ENCODE measurements around the gene SCUBE3. TPM values are rescaled to one million over a fixed set of nuclear protein-coding genes. Genes with fewer than 3 reads are reported as not detected.

Gene SCUBE3
- total RNA-seq, 5 donors from 2014 or later (not counting 1 experiment from before 2014, with no cell fraction given) = 0.03 to 0.14 (median 0.08) TPM; not detected in 1

GRCh38 chr6:35283361-35283760, 69.6 kb downstream of the SCUBE3 start:
- H3K4me3 ChIP-seq (ENCODE audit: control insufficient read depth in 1 of 2, extremely low read depth in 1 of 2, low read length in 1 of 2) = no peak overlapping the region
- Mint-ChIP-seq H3K9me3 (no peaks in the 10 kb centered on the region), H3K27ac (peak overlapping the region in 1 of 2 donors; percentile 36), H3K4me3 (no peak overlapping the region), H3K36me3 (peaks cover 56% of the 10 kb centered on the region), H3K27me3 (no peaks in the 10 kb centered on the region), H3K4me1 (peaks cover 0 to 5% (median 3%) of the 10 kb centered on the region in 3 donors)
- H3K36me3 ChIP-seq (ENCODE audit: control insufficient read depth in 2 of 2, extremely low read depth in 1 of 2, insufficient read depth in 1 of 2, low read length in 1 of 2) = peaks cover 13 to 72% of the 10 kb centered on the region in 2 donors
- ATAC-seq (replicated peaks in 1 of 4) (no peak), DNase-seq (no peak)
- H3K9me3 ChIP-seq = no peaks in the 10 kb centered on the region
- CTCF ChIA-PET = no interaction called here
- no peaks in the 10 kb centered on the region for H3K4me1 ChIP-seq (ENCODE audit: control insufficient read depth in 1 of 2, extremely low read depth in 1 of 2, insufficient read depth in 2 of 2, low read length in 2 of 2)
- no CpG with 5 or more reads among the region's 2 CpGs for WGBS (ENCODE audit: insufficient coverage)
- H3K27me3 ChIP-seq (replicated peaks in 1 of 2; ENCODE audit: control insufficient read depth in 2 of 2, extremely low read depth in 1 of 2, insufficient read depth in 2 of 2, low read length in 1 of 2) = no peaks in the 10 kb centered on the region
- no peak overlapping the region for H3K27ac ChIP-seq (ENCODE audit: low read length)
- POLR2A ChIA-PET = interaction anchor here in 1 of 2 donors (0.6 kb wide), 1 partner anchor 28 kb away, joined by 10 read pairs; no protein-coding TSS in a partner anchor

GRCh38 chr6:35287671-35288396, 74.1 kb downstream of the SCUBE3 start:
- ATAC-seq (replicated peaks in 1 of 4) = no peak
- POLR2A ChIA-PET = no interaction called here
- CTCF ChIA-PET = interaction anchor here in 1 of 2 donors (1.1 kb wide), 1 partner anchor 40 kb away, joined by 3 read pairs; no protein-coding TSS in a partner anchor
- H3K4me1 Mint-ChIP-seq = no peaks in the 10 kb centered on the region
- no peak overlapping the region for H3K4me3 Mint-ChIP-seq
- no peak for DNase-seq
- no peaks in the 10 kb centered on the region for H3K27me3 ChIP-seq (replicated peaks in 1 of 2; ENCODE audit: control insufficient read depth in 2 of 2, extremely low read depth in 1 of 2, insufficient read depth in 2 of 2, low read length in 1 of 2)
- H3K27me3 Mint-ChIP-seq = no peaks in the 10 kb centered on the region
- peaks cover 58% of the 10 kb centered on the region for H3K36me3 Mint-ChIP-seq
- 97% methylated on average over 9 of the region's 12 CpGs for WGBS (ENCODE audit: insufficient coverage)
- H3K4me3 ChIP-seq (ENCODE audit: control insufficient read depth in 1 of 2, extremely low read depth in 1 of 2, low read length in 1 of 2) = no peak overlapping the region
- H3K36me3 ChIP-seq (ENCODE audit: control insufficient read depth in 2 of 2, extremely low read depth in 1 of 2, insufficient read depth in 1 of 2, low read length in 1 of 2) = peaks cover 26 to 95% of the 10 kb centered on the region in 2 donors
- no peaks in the 10 kb centered on the region for H3K9me3 Mint-ChIP-seq
- no peaks in the 10 kb centered on the region for H3K9me3 ChIP-seq
- no peaks in the 10 kb centered on the region for H3K4me1 ChIP-seq (ENCODE audit: control insufficient read depth in 1 of 2, extremely low read depth in 1 of 2, insufficient read depth in 2 of 2, low read length in 2 of 2)
- H3K27ac ChIP-seq (ENCODE audit: low read length) = no peak overlapping the region
- H3K27ac Mint-ChIP-seq = no peak overlapping the region

- Mint-ChIP-seq H3K27me3 (no peaks in the 10 kb centered on the region), H3K27ac (no peak overlapping the region)
Observed at GRCh38 chr6:35288834-35289233, 75.1 kb downstream of the SCUBE3 start.

GRCh38 chr6:35291491-35291890, 77.7 kb downstream of the SCUBE3 start:
- H3K9me3 Mint-ChIP-seq = no peaks in the 10 kb centered on the region
- H3K4me1 Mint-ChIP-seq = peaks cover 3 to 6% (median 4%) of the 10 kb centered on the region in 3 donors
- no peaks in the 10 kb centered on the region for H3K27me3 Mint-ChIP-seq
- Histone ChIP-seq H3K4me1 (ENCODE audit: control insufficient read depth in 1 of 2, extremely low read depth in 1 of 2, insufficient read depth in 2 of 2, low read length in 2 of 2) (no peaks in the 10 kb centered on the region), H3K36me3 (ENCODE audit: control insufficient read depth in 2 of 2, extremely low read depth in 1 of 2, insufficient read depth in 1 of 2, low read length in 1 of 2) (peaks cover 29 to 93% of the 10 kb centered on the region in 2 donors), H3K27ac (ENCODE audit: low read length) (no peak overlapping the region), H3K4me3 (ENCODE audit: control insufficient read depth in 1 of 2, extremely low read depth in 1 of 2, low read length in 1 of 2) (no peak overlapping the region), H3K9me3 (no peaks in the 10 kb centered on the region), H3K27me3 (replicated peaks in 1 of 2; ENCODE audit: control insufficient read depth in 2 of 2, extremely low read depth in 1 of 2, insufficient read depth in 2 of 2, low read length in 1 of 2) (no peaks in the 10 kb centered on the region)
- ATAC-seq (replicated peaks in 1 of 4) (no peak), DNase-seq (no peak)
- ChIA-PET POLR2A (interaction anchor here in 1 of 2 donors (0.9 kb wide), 1 partner anchor 33 kb away, joined by 3 read pairs; no protein-coding TSS in a partner anchor), CTCF (no interaction called here)
- no peak overlapping the region for H3K4me3 Mint-ChIP-seq
- peaks cover 44% of the 10 kb centered on the region for H3K36me3 Mint-ChIP-seq
- WGBS (ENCODE audit: insufficient coverage) = 95% methylated on average over 13 of the region's 13 CpGs
- H3K27ac Mint-ChIP-seq = no peak overlapping the region

More at GRCh38 chr6:35288834-35289233, 75.1 kb downstream of the SCUBE3 start:
- Mint-ChIP-seq H3K4me3 (no peak overlapping the region), H3K4me1 (no peaks in the 10 kb centered on the region), H3K9me3 (no peaks in the 10 kb centered on the region), H3K36me3 (peaks cover 52% of the 10 kb centered on the region)
- H3K4me1 ChIP-seq (ENCODE audit: control insufficient read depth in 1 of 2, extremely low read depth in 1 of 2, insufficient read depth in 2 of 2, low read length in 2 of 2) = no peaks in the 10 kb centered on the region
- no peak overlapping the region for H3K4me3 ChIP-seq (ENCODE audit: control insufficient read depth in 1 of 2, extremely low read depth in 1 of 2, low read length in 1 of 2)
- no peak for ATAC-seq (replicated peaks in 1 of 4)
- no CpG with 5 or more reads among the region's 4 CpGs for whole genome bisulfite sequencing (ENCODE audit: insufficient coverage)
- DNase-seq = no peak
- POLR2A ChIA-PET = no interaction called here
- H3K27ac ChIP-seq (ENCODE audit: low read length) = no peak overlapping the region
- no peaks in the 10 kb centered on the region for H3K27me3 ChIP-seq (replicated peaks in 1 of 2; ENCODE audit: control insufficient read depth in 2 of 2, extremely low read depth in 1 of 2, insufficient read depth in 2 of 2, low read length in 1 of 2)
- H3K36me3 ChIP-seq (ENCODE audit: control insufficient read depth in 2 of 2, extremely low read depth in 1 of 2, insufficient read depth in 1 of 2, low read length in 1 of 2) = peaks cover 24 to 95% of the 10 kb centered on the region in 2 donors
- H3K9me3 ChIP-seq = no peaks in the 10 kb centered on the region
- CTCF ChIA-PET = no interaction called here

GRCh38 chr6:35292494-35292893, 78.7 kb downstream of the SCUBE3 start:
- H3K36me3 ChIP-seq (ENCODE audit: control insufficient read depth in 2 of 2, extremely low read depth in 1 of 2, insufficient read depth in 1 of 2, low read length in 1 of 2) = peaks cover 29 to 84% of the 10 kb centered on the region in 2 donors

DNA sequence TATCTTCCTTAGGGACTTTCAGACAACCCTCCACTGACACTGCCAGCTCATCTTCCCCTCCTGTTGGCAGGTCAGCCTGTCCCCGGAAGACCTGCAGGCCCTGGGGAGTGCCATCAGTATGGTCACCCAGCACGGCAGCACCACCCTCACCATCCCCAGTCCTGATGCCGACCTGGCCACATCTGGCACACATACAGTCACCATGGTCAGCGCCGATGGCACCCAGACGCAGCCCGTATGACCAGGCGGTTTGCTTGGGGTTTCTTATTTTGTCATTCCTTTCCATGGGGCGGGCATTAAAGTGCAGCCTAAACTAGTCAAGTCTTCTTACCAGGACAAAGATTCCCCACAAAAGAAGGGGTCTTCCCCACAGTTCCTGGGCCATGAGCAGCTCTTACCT, 79.9 kb downstream of the SCUBE3 start:
- Mint-ChIP-seq H3K9me3 (no peaks in the 10 kb centered on the region), H3K36me3 (peaks cover 29% of the 10 kb centered on the region), H3K4me3 (no peak overlapping the region), H3K27ac (no peak overlapping the region), H3K27me3 (no peaks in the 10 kb centered on the region), H3K4me1 (peaks cover 8 to 14% (median 11%) of the 10 kb centered on the region in 3 donors)
- DNase-seq = no peak
- ATAC-seq (replicated peaks in 1 of 4) = no peak
- ChIA-PET CTCF (interaction anchor here (0.6 to 1.5 kb wide), 9 partner anchors 9 to 443 kb away, joined by 3 to 6 read pairs (median 3); partner anchors contain the start of gene RPL10A (in 1 of the 2)), POLR2A (interaction anchor here in 1 of 2 donors (0.5 to 0.7 kb wide), 2 partner anchors 17 to 465 kb away, joined by 4 read pairs; no protein-coding TSS in a partner anchor)
- H3K27me3 ChIP-seq (replicated peaks in 1 of 2; ENCODE audit: control insufficient read depth in 2 of 2, extremely low read depth in 1 of 2, insufficient read depth in 2 of 2, low read length in 1 of 2) = no peaks in the 10 kb centered on the region
- H3K36me3 ChIP-seq (ENCODE audit: control insufficient read depth in 2 of 2, extremely low read depth in 1 of 2, insufficient read depth in 1 of 2, low read length in 1 of 2) = peaks cover 19 to 72% of the 10 kb centered on the region in 2 donors
- WGBS (ENCODE audit: insufficient coverage) = 94% methylated on average over 8 of the region's 9 CpGs
- peaks cover 3 to 8% of the 10 kb centered on the region in 2 experiments for H3K4me1 ChIP-seq (ENCODE audit: control insufficient read depth in 1 of 2, extremely low read depth in 1 of 2, insufficient read depth in 2 of 2, low read length in 2 of 2)
- H3K27ac ChIP-seq (ENCODE audit: low read length) = no peak overlapping the region
- H3K9me3 ChIP-seq = no peaks in the 10 kb centered on the region
- no peak overlapping the region for H3K4me3 ChIP-seq (ENCODE audit: control insufficient read depth in 1 of 2, extremely low read depth in 1 of 2, low read length in 1 of 2)

More at GRCh38 chr6:35292494-35292893, 78.7 kb downstream of the SCUBE3 start:
- DNase-seq = no peak
- no peaks in the 10 kb centered on the region for H3K27me3 Mint-ChIP-seq
- H3K4me3 Mint-ChIP-seq = no peak overlapping the region
- Histone ChIP-seq H3K27me3 (replicated peaks in 1 of 2; ENCODE audit: control insufficient read depth in 2 of 2, extremely low read depth in 1 of 2, insufficient read depth in 2 of 2, low read length in 1 of 2) (no peaks in the 10 kb centered on the region), H3K27ac (ENCODE audit: low read length) (no peak overlapping the region), H3K4me1 (ENCODE audit: control insufficient read depth in 1 of 2, extremely low read depth in 1 of 2, insufficient read depth in 2 of 2, low read length in 2 of 2) (peaks cover 3 to 7% of the 10 kb centered on the region in 2 experiments), H3K9me3 (no peaks in the 10 kb centered on the region), H3K4me3 (ENCODE audit: control insufficient read depth in 1 of 2, extremely low read depth in 1 of 2, low read length in 1 of 2) (no peak overlapping the region)
- POLR2A ChIA-PET = interaction anchor here in 1 of 2 donors (0.6 kb wide), 1 partner anchor 23 kb away, joined by 5 read pairs; no protein-coding TSS in a partner anchor
- ATAC-seq (replicated peaks in 1 of 4) = no peak
- CTCF ChIA-PET = interaction anchor here in 1 of 2 donors (0.7 kb wide), 1 partner anchor 11 kb away, joined by 3 read pairs; no protein-coding TSS in a partner anchor
- H3K4me1 Mint-ChIP-seq = peaks cover 7 to 10% (median 9%) of the 10 kb centered on the region in 3 donors
- 86% methylated on average over 10 of the region's 15 CpGs for WGBS (ENCODE audit: insufficient coverage)
- no peak overlapping the region for H3K27ac Mint-ChIP-seq
- no peaks in the 10 kb centered on the region for H3K9me3 Mint-ChIP-seq
- H3K36me3 Mint-ChIP-seq = peaks cover 35% of the 10 kb centered on the region
